Activated CD8-positive, alpha-beta T cell treated with anti-CD3 and anti-CD28 coated beads for 36 hours (primary cell): ENCODE results near the gene NFE2. TPM values are rescaled to one million over a fixed set of nuclear protein-coding genes. Genes with fewer than 3 reads are reported as not detected.

Source experiments
- ATAC-seq: fragments of 200-7000 bp; cut with Tn5 transposase; one replicate; pipeline ENCODE4 v1.10.0; 2021; ENCODE audit warnings: mild to moderate bottlenecking, moderate library complexity
- CTCF ChIA-PET: fragments of 350-600 bp; sonication (Branson Sonifier 250); formaldehyde crosslinking; loops from one replicate; lab custom pipeline; 2021; ENCODE audit warnings: antibody characterized with exemption; lab: Charles Lee
- POLR2A ChIA-PET: fragments of 350-600 bp; sonication (Branson Sonifier 250); formaldehyde crosslinking; loops from one replicate; lab custom pipeline; 2021; ENCODE audit warnings: antibody characterized with exemption; lab: Charles Lee
- DNase-seq: peaks from one replicate; pipeline ENCODE4 v3.0.0-alpha.2; 2020
- H3K27ac Mint-ChIP-seq: one replicate; pipeline ENCODE4 v1.8.0; 2021; ENCODE audit warnings: mild to moderate bottlenecking, mixed read lengths
- H3K27me3 Mint-ChIP-seq: one replicate; pipeline ENCODE4 v1.8.0; 2021; ENCODE audit warnings: mixed read lengths
- H3K36me3 Mint-ChIP-seq: one replicate; pipeline ENCODE4 v1.8.0; 2021; ENCODE audit warnings: low read depth, mixed read lengths
- H3K4me1 Mint-ChIP-seq: one replicate; pipeline ENCODE4 v1.8.0; 2021; ENCODE audit warnings: low read depth, mixed read lengths
- H3K4me3 Mint-ChIP-seq: one replicate; pipeline ENCODE4 v1.8.0; 2021; ENCODE audit warnings: mild to moderate bottlenecking, moderate library complexity, mixed read lengths
- H3K9me3 Mint-ChIP-seq: one replicate; pipeline ENCODE4 v1.8.0; 2021; ENCODE audit warnings: mixed read lengths
- CTCF ChIP-seq: fragments of 200-600 bp; IDR thresholded peaks from one replicate; pipeline ENCODE4 v1.8.0; 2022; ENCODE audit warnings: antibody characterized with exemption, mild to moderate bottlenecking
- intact Hi-C: fragments of 100-400 bp; cut with micrococcal nuclease; formaldehyde crosslinking; loops from one replicate; pipeline ENCODE4 v1.10.0; 2022
- total RNA-seq, 2 experiments: library from RNA; stranded (reverse); gene quantifications; one replicate each; pipeline ENCODE4 v1.2.3, GENCODE V29; 2021

Gene NFE2
- total RNA-seq = not detected

GRCh38 chr12:54300732-54301427 lies at the start of gene NFE2:
NFE2 (minus strand) TSS chr12:54301015; CDS start chr12:54295248, 5,767 bp downstream.
- POLR2A ChIA-PET = interaction anchor here (1.0 to 3.3 kb wide), 3 partner anchors 12 to 19 kb away, joined by 4 to 33 read pairs (median 5); no protein-coding TSS in a partner anchor
- CTCF ChIA-PET = interaction anchor here (0.6 to 3.5 kb wide), 9 partner anchors 9 to 139 kb away, joined by 3 to 14 read pairs (median 6); partner anchors contain the start of gene COPZ1
- Mint-ChIP-seq H3K27ac (no peak within 1 kb of the TSS), H3K9me3 (no peaks in the 10 kb centered on the region), H3K36me3 (no peaks in the 10 kb centered on the region), H3K4me1 (peaks cover 10% of the 10 kb centered on the region), H3K4me3 (no peak within 1 kb of the TSS), H3K27me3 (peaks cover 45% of the 10 kb centered on the region)
- peak; percentile 69 for ATAC-seq
- no peak for TF ChIP-seq CTCF
- DNase-seq = peak; percentile 55
- intact Hi-C loops = no loop called here

- TF ChIP-seq CTCF = no peak
- Mint-ChIP-seq H3K4me1 (peaks cover 15% of the 10 kb centered on the region), H3K36me3 (peaks cover 21% of the 10 kb centered on the region), H3K27ac (no peak overlapping the region), H3K27me3 (no peaks in the 10 kb centered on the region), H3K9me3 (no peaks in the 10 kb centered on the region), H3K4me3 (no peak overlapping the region)
- DNase-seq = no peak
- ChIA-PET POLR2A (interaction anchor here (1.0 kb wide), 3 partner anchors 8 to 62 kb away, joined by 3 to 5 read pairs (median 3); no protein-coding TSS in a partner anchor), CTCF (interaction anchor here (0.8 to 5.1 kb wide), 6 partner anchors 9 to 56 kb away, joined by 3 to 23 read pairs (median 6); partner anchors contain the start of gene COPZ1)
- ATAC-seq = no peak
- intact Hi-C loops = no loop called here
These were observed 48.9 kb upstream of the NFE2 start for GRCh38 chr12:54349679-54350078.

GRCh38 chr12:54349036-54349435 lies 48.2 kb upstream of the NFE2 start:
- POLR2A ChIA-PET = interaction anchor here (1.0 kb wide), 1 partner anchor 62 kb away, joined by 3 read pairs; no protein-coding TSS in a partner anchor
- Mint-ChIP-seq H3K9me3 (no peaks in the 10 kb centered on the region), H3K4me1 (peaks cover 15% of the 10 kb centered on the region), H3K36me3 (peaks cover 21% of the 10 kb centered on the region), H3K4me3 (no peak overlapping the region), H3K27ac (no peak overlapping the region), H3K27me3 (no peaks in the 10 kb centered on the region)
- intact Hi-C loops = no loop called here
- CTCF ChIA-PET = interaction anchor here (0.8 to 5.1 kb wide), 4 partner anchors 13 to 30 kb away, joined by 3 to 23 read pairs (median 6); partner anchors contain the start of gene COPZ1
- ATAC-seq (no peak), DNase-seq (no peak)
- no peak for TF ChIP-seq CTCF

GRCh38 chr12:54341378-54342300 lies 40.8 kb upstream of the NFE2 start:
- ChIA-PET CTCF (interaction anchor here (0.6 to 1.9 kb wide), 9 partner anchors 7 to 134 kb away, joined by 3 to 8 read pairs (median 5); partner anchors contain the start of gene COPZ1), POLR2A (interaction anchor here (0.7 to 2.0 kb wide), 4 partner anchors 8 to 62 kb away, joined by 3 to 8 read pairs (median 4); partner anchors contain the start of genes CBX5 and HNRNPA1)
- intact Hi-C loops = no loop called here
- no peaks in the 10 kb centered on the region for H3K9me3 Mint-ChIP-seq
- ATAC-seq (no peak), DNase-seq (no peak)
- peaks cover 25% of the 10 kb centered on the region for H3K36me3 Mint-ChIP-seq
- H3K4me1 Mint-ChIP-seq = peaks cover 4% of the 10 kb centered on the region
- H3K27me3 Mint-ChIP-seq = no peaks in the 10 kb centered on the region
- H3K4me3 Mint-ChIP-seq = no peak overlapping the region
- no peak overlapping the region for H3K27ac Mint-ChIP-seq
- no peak for TF ChIP-seq CTCF
